HG03108 (cell line): ENCODE data around the gene TNS3.
"Not testable (repeated sequence)": the region's sequence is repeated elsewhere in the genome, so short reads cannot be mapped to it uniquely, and the experiment has no call there.

Experiments
- ATAC-seq: cut with Tn5 transposase; IDR thresholded peaks from one replicate; pipeline ENCODE4 v1.9.1; 2021; ENCODE audit warnings: moderate library complexity; ENCODE audit not compliant: unreplicated experiment

Gene TNS3

GRCh38 chr7:47543056-47543455, 38.9 kb downstream of the TNS3 start:
- ATAC-seq: no peak

GRCh38 chr7:47542051-47542450, 39.9 kb downstream of the TNS3 start:
- ATAC-seq: no peak

- ATAC-seq: not testable (repeated sequence)
These were observed 40.4 kb downstream of the TNS3 start for GRCh38 chr7:47541485-47541884.

GRCh38 chr7:47540387-47541350, 41.2 kb downstream of the TNS3 start:
- ATAC-seq: no peak

- no peak for ATAC-seq
These were observed 41.9 kb downstream of the TNS3 start for GRCh38 chr7:47540053-47540386.

- ATAC-seq: no peak
These were observed 42.4 kb downstream of the TNS3 start for GRCh38 chr7:47539398-47540052.

- ATAC-seq: no peak
These were observed 43.0 kb downstream of the TNS3 start for GRCh38 chr7:47538846-47539311.

- no peak for ATAC-seq
These were observed 43.9 kb downstream of the TNS3 start for GRCh38 chr7:47537716-47538675.

- no peak for ATAC-seq
These were observed 45.0 kb downstream of the TNS3 start for GRCh38 chr7:47536661-47537611.

- ATAC-seq: no peak
These were observed 45.9 kb downstream of the TNS3 start for GRCh38 chr7:47535704-47536628.

- no peak for ATAC-seq
These were observed 46.7 kb downstream of the TNS3 start for GRCh38 chr7:47535035-47535703.

- no peak for ATAC-seq
These were observed 47.4 kb downstream of the TNS3 start for GRCh38 chr7:47534322-47535034.

GRCh38 chr7:47531584-47532492, 50.1 kb downstream of the TNS3 start:
- ATAC-seq: no peak

- ATAC-seq: no peak
These were observed 51.9 kb downstream of the TNS3 start for GRCh38 chr7:47529826-47530555.

- no peak for ATAC-seq
These were observed 52.5 kb downstream of the TNS3 start for GRCh38 chr7:47529405-47529804.

GRCh38 chr7:47528471-47528870, 53.4 kb downstream of the TNS3 start:
- no peak for ATAC-seq
